Spleen (tissue), 7 donors: ENCODE results near the gene PTPRC.

Experiments
- POLR2A ChIP-seq, 3 donors: fragments of 450-650 bp; IDR thresholded peaks; one replicate each; pipeline ENCODE4 v1.5.1; 2017; ENCODE audit warnings: antibody characterized with exemption in 3 of 3, mild to moderate bottlenecking in 1 of 3
- TF ChIP-seq, protein P1 (sequence below), 11 experiments: fragments of 200-600 bp in 7 of 11; fragments of 450-650 bp in 4 of 11; sonication (generic) in 4 of 11; IDR thresholded peaks in 8 of 11; conservative IDR thresholded peaks in 3 of 11; 1 replicate in 7 of 11; 2 replicates in 4 of 11; pipeline versions ENCODE4 v1.4.0 to v1.8.0; 2016 to 2021; ENCODE audit warnings: antibody characterized with exemption in 11 of 11, inconsistent platforms in 4 of 11, mild to moderate bottlenecking in 1 of 11
- donor health status: DM: no; HTN: no; CAD: no; lungs with moderate emphysema.
- donor health status: DM: no; HTN: no; CAD: no.
- donor health status: DM: no; HTN: no; CAD: no.

DNA sequence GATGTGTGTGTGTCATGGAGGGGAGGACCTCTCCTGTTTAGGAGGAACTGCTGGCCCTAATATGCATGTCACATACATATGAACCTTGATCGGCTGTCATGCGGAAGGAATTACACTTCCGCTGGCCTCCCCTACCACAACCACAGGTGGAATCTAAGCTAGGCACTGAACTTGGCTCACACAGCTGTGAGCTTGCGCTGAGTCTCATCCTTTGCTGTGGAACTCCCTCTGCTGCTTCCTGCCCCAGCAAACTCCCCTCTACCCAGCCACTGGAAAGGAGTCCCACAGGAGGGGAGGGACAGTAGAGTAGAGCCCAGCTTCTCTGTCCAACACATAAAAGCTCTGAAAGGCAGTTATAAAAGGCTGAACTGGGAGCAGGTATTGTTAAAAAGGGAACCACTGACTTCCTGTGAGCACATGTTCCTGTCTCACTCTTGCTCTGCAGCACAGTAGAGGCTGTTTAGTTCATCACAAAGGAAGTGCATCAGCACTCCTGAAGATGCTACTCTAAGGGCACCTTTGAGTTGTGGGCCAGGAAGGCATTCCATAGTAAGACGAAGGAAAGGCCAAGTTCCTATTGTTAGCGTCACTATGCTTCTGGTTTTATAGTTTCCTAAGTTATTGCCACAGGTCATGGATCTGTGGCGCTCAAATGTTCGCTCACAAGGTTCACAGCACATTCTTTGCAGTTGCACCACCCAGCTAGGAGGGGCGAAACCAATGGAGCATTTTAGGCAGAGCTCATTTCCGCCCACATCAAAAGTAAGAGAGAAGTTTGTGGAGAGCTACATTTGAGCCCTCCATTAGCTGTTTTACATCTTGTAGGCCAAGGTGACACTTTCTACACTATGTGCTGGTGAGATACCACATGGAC, 17.7 kb upstream of the PTPRC start:
- TF ChIP-seq, protein P1, sequence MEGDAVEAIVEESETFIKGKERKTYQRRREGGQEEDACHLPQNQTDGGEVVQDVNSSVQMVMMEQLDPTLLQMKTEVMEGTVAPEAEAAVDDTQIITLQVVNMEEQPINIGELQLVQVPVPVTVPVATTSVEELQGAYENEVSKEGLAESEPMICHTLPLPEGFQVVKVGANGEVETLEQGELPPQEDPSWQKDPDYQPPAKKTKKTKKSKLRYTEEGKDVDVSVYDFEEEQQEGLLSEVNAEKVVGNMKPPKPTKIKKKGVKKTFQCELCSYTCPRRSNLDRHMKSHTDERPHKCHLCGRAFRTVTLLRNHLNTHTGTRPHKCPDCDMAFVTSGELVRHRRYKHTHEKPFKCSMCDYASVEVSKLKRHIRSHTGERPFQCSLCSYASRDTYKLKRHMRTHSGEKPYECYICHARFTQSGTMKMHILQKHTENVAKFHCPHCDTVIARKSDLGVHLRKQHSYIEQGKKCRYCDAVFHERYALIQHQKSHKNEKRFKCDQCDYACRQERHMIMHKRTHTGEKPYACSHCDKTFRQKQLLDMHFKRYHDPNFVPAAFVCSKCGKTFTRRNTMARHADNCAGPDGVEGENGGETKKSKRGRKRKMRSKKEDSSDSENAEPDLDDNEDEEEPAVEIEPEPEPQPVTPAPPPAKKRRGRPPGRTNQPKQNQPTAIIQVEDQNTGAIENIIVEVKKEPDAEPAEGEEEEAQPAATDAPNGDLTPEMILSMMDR (IDR thresholded peaks at IDR 0.05 in 8 of 11, conservative IDR thresholded peaks at IDR 0.05 in 3 of 11), result peak in 2 of 11 experiments; percentile 7 to 25
- TF ChIP-seq POLR2A (IDR thresholded peaks at IDR 0.05), result peak in 1 of 3 donors; percentile 22
